Amygdala (tissue), 56 donors: Measurements from ENCODE around the gene PARVB.

Experiments
- DNase-seq, 56 donors: peaks; one replicate each; lab custom pipeline; 2025; lab: John Stamatoyannopoulos, UW

The PARVB gene

GRCh38 chr22:44221710-44222475 is 197.8 kb downstream of the PARVB start:
- no peak for DNase-seq
